Mucosa of rectum (tissue), 2 donors: ENCODE data around the gene SAMD14.

Experiments used
- H3K27ac ChIP-seq, 2 donors: one replicate each; pipeline ENCODE4 v1.7.0; 2013; ENCODE audit warnings: inconsistent platforms in 2 of 2, low read depth in 2 of 2, low read length in 2 of 2
- H3K27me3 ChIP-seq, 2 donors: one replicate each; pipeline ENCODE4 v1.7.0; 2013; ENCODE audit warnings: low read length in 2 of 2; ENCODE audit not compliant: control insufficient read depth in 2 of 2, insufficient read depth in 2 of 2
- H3K36me3 ChIP-seq, 2 donors: one replicate each; pipeline ENCODE4 v1.7.0; 2013; ENCODE audit warnings: low read length in 2 of 2; ENCODE audit not compliant: control insufficient read depth in 2 of 2, insufficient read depth in 2 of 2
- H3K4me1 ChIP-seq, 2 donors: one replicate each; pipeline ENCODE4 v1.7.0; 2013; ENCODE audit warnings: low read length in 2 of 2, mild to moderate bottlenecking in 1 of 2; ENCODE audit not compliant: control insufficient read depth in 2 of 2, insufficient read depth in 2 of 2
- H3K4me3 ChIP-seq, 2 donors: one replicate each; pipeline ENCODE4 v1.7.0; 2013; ENCODE audit warnings: low read length in 2 of 2
- H3K9ac ChIP-seq, 2 donors: one replicate each; pipeline ENCODE4 v1.7.0; 2013; ENCODE audit warnings: low read length in 2 of 2, low read depth in 1 of 2, mild to moderate bottlenecking in 1 of 2
- H3K9me3 ChIP-seq, 2 donors: one replicate each; pipeline ENCODE4 v1.7.0; 2013; ENCODE audit warnings: low read length in 2 of 2; ENCODE audit not compliant: control insufficient read depth in 2 of 2
- donor health status: healthy.
- donor health status: Normal muscosa, but diverticular disease.

SAMD14 gene

GRCh38 chr17:50165066-50165465 is 35.1 kb upstream of the SAMD14 start:
- Histone ChIP-seq H3K27me3 (no peaks in the 10 kb centered on the region), H3K9ac (no peak overlapping the region), H3K27ac (no peak overlapping the region), H3K4me1 (peaks cover 13 to 18% of the 10 kb centered on the region in 2 donors), H3K9me3 (no peaks in the 10 kb centered on the region), H3K4me3 (no peak overlapping the region), H3K36me3 (no peaks in the 10 kb centered on the region)

- H3K4me1 ChIP-seq, result peaks cover 13 to 18% of the 10 kb centered on the region in 2 donors
- H3K9me3 ChIP-seq, result no peaks in the 10 kb centered on the region
- no peak overlapping the region for H3K4me3 ChIP-seq
- H3K36me3 ChIP-seq, result no peaks in the 10 kb centered on the region
- H3K27ac ChIP-seq, result no peak overlapping the region
- no peaks in the 10 kb centered on the region for H3K27me3 ChIP-seq
- H3K9ac ChIP-seq, result no peak overlapping the region
Measured at GRCh38 chr17:50164697-50164988, 34.7 kb upstream of the SAMD14 start.

GRCh38 chr17:50163843-50164696 is 34.1 kb upstream of the SAMD14 start:
- Histone ChIP-seq H3K4me1 (peaks cover 13 to 18% of the 10 kb centered on the region in 2 donors), H3K27ac (no peak overlapping the region)

GRCh38 chr17:50162466-50163254 is 32.7 kb upstream of the SAMD14 start:
- H3K27me3 ChIP-seq, result no peaks in the 10 kb centered on the region
- no peak overlapping the region for H3K4me3 ChIP-seq
- H3K9ac ChIP-seq, result no peak overlapping the region
- H3K27ac ChIP-seq, result no peak overlapping the region
- H3K36me3 ChIP-seq, result no peaks in the 10 kb centered on the region
- H3K9me3 ChIP-seq, result no peaks in the 10 kb centered on the region
- H3K4me1 ChIP-seq, result peaks cover 13 to 15% of the 10 kb centered on the region in 2 donors

More at GRCh38 chr17:50163843-50164696, 34.1 kb upstream of the SAMD14 start:
- H3K9ac ChIP-seq, result no peak overlapping the region
- no peak overlapping the region for H3K4me3 ChIP-seq
- no peaks in the 10 kb centered on the region for H3K27me3 ChIP-seq
- H3K36me3 ChIP-seq, result no peaks in the 10 kb centered on the region
- H3K9me3 ChIP-seq, result no peaks in the 10 kb centered on the region

GRCh38 chr17:50161911-50162288 is 31.9 kb upstream of the SAMD14 start:
- H3K4me3 ChIP-seq, result peak overlapping the region; percentile 74 to 83
- H3K4me1 ChIP-seq, result peaks cover 13 to 15% of the 10 kb centered on the region in 2 donors
- peak overlapping the region in 1 of 2 donors; percentile 70 for H3K9ac ChIP-seq
- H3K36me3 ChIP-seq, result no peaks in the 10 kb centered on the region
- no peaks in the 10 kb centered on the region for H3K27me3 ChIP-seq
- H3K9me3 ChIP-seq, result no peaks in the 10 kb centered on the region
- no peak overlapping the region for H3K27ac ChIP-seq

- peak overlapping the region; percentile 74 to 83 for H3K4me3 ChIP-seq
- H3K9me3 ChIP-seq, result no peaks in the 10 kb centered on the region
- H3K36me3 ChIP-seq, result no peaks in the 10 kb centered on the region
- H3K27me3 ChIP-seq, result no peaks in the 10 kb centered on the region
- peak overlapping the region; percentile 20 to 61 for H3K27ac ChIP-seq
- peaks cover 13 to 15% of the 10 kb centered on the region in 2 donors for H3K4me1 ChIP-seq
- peak overlapping the region; percentile 70 to 72 for H3K9ac ChIP-seq
Measured at GRCh38 chr17:50161023-50161910, 31.3 kb upstream of the SAMD14 start.

- no peaks in the 10 kb centered on the region for H3K9me3 ChIP-seq
- no peak overlapping the region for H3K9ac ChIP-seq
- no peaks in the 10 kb centered on the region for H3K27me3 ChIP-seq
- no peaks in the 10 kb centered on the region for H3K36me3 ChIP-seq
- H3K4me1 ChIP-seq, result peaks cover 13 to 20% of the 10 kb centered on the region in 2 donors
- H3K27ac ChIP-seq, result no peak overlapping the region
- H3K4me3 ChIP-seq, result no peak overlapping the region
Measured at GRCh38 chr17:50157891-50158290, 27.9 kb upstream of the SAMD14 start.

GRCh38 chr17:50155115-50155819 is 25.3 kb upstream of the SAMD14 start:
- peak overlapping the region in 1 of 2 donors; percentile 11 for H3K4me3 ChIP-seq
- H3K9me3 ChIP-seq, result no peaks in the 10 kb centered on the region
- peaks cover 16 to 24% of the 10 kb centered on the region in 2 donors for H3K4me1 ChIP-seq
- no peaks in the 10 kb centered on the region for H3K36me3 ChIP-seq
- H3K27ac ChIP-seq, result peak overlapping the region in 1 of 2 donors; percentile 56
- H3K9ac ChIP-seq, result no peak overlapping the region
- H3K27me3 ChIP-seq, result no peaks in the 10 kb centered on the region

GRCh38 chr17:50154604-50155003 is 24.6 kb upstream of the SAMD14 start:
- H3K9me3 ChIP-seq, result no peaks in the 10 kb centered on the region
- H3K9ac ChIP-seq, result no peak overlapping the region
- no peaks in the 10 kb centered on the region for H3K36me3 ChIP-seq
- H3K27me3 ChIP-seq, result no peaks in the 10 kb centered on the region
- peak overlapping the region in 1 of 2 donors; percentile 11 for H3K4me3 ChIP-seq
- peak overlapping the region in 1 of 2 donors; percentile 25 for H3K27ac ChIP-seq
- peaks cover 16 to 24% of the 10 kb centered on the region in 2 donors for H3K4me1 ChIP-seq
